ENCODE data around the gene SYNE1.

Gene SYNE1

GRCh38 chr6:152484806-152485205 lies 152.4 kb downstream of the SYNE1 start:
- TF ChIP-seq CTCF (IDR thresholded peaks at IDR 0.05), result no peak
- no peak overlapping the region for H2AFZ ChIP-seq
- no peak overlapping the region for H3K9ac ChIP-seq
- no peaks in the 10 kb centered on the region for H3K79me2 ChIP-seq
- no peak overlapping the region for H3K4me3 ChIP-seq (ENCODE audit: low read depth, low read length)
- no peaks in the 10 kb centered on the region for H3K9me3 ChIP-seq (ENCODE audit: control insufficient read depth, low read length)
- H3K4me2 ChIP-seq (ENCODE audit: low read length), result no peak overlapping the region
- no peaks in the 10 kb centered on the region for H3K4me1 ChIP-seq
- no peaks in the 10 kb centered on the region for H3K27me3 ChIP-seq (ENCODE audit: control insufficient read depth, insufficient read depth, low read length)
- no peaks in the 10 kb centered on the region for H3K36me3 ChIP-seq (ENCODE audit: control insufficient read depth, insufficient read depth, low read length)
- H3K27ac ChIP-seq, result no peak overlapping the region

- Histone ChIP-seq H2AFZ (no peak overlapping the region), H3K79me2 (no peaks in the 10 kb centered on the region), H3K36me3 (ENCODE audit: control insufficient read depth, insufficient read depth, low read length) (no peaks in the 10 kb centered on the region), H3K4me1 (no peaks in the 10 kb centered on the region), H3K4me3 (ENCODE audit: low read depth, low read length) (no peak overlapping the region), H3K4me2 (ENCODE audit: low read length) (no peak overlapping the region), H3K9me3 (ENCODE audit: control insufficient read depth, low read length) (no peaks in the 10 kb centered on the region), H3K27ac (no peak overlapping the region), H3K27me3 (ENCODE audit: control insufficient read depth, insufficient read depth, low read length) (no peaks in the 10 kb centered on the region), H3K9ac (no peak overlapping the region)
- TF ChIP-seq CTCF (IDR thresholded peaks at IDR 0.05), result no peak
These were observed 154.9 kb downstream of the SYNE1 start for GRCh38 chr6:152482289-152482688.

- Histone ChIP-seq H3K9me3 (ENCODE audit: control insufficient read depth, low read length) (no peaks in the 10 kb centered on the region), H3K4me3 (ENCODE audit: low read depth, low read length) (no peak overlapping the region), H3K4me1 (no peaks in the 10 kb centered on the region), H3K9ac (no peak overlapping the region), H3K27ac (no peak overlapping the region), H2AFZ (no peak overlapping the region), H3K4me2 (ENCODE audit: low read length) (no peak overlapping the region), H3K36me3 (ENCODE audit: control insufficient read depth, insufficient read depth, low read length) (no peaks in the 10 kb centered on the region), H3K79me2 (no peaks in the 10 kb centered on the region), H3K27me3 (ENCODE audit: control insufficient read depth, insufficient read depth, low read length) (no peaks in the 10 kb centered on the region)
- no peak for TF ChIP-seq CTCF (IDR thresholded peaks at IDR 0.05)
These were observed 158.7 kb downstream of the SYNE1 start for GRCh38 chr6:152478377-152479010.

- H3K4me2 ChIP-seq (ENCODE audit: low read length), result no peak overlapping the region
- H3K9me3 ChIP-seq (ENCODE audit: control insufficient read depth, low read length), result no peaks in the 10 kb centered on the region
- H3K36me3 ChIP-seq (ENCODE audit: control insufficient read depth, insufficient read depth, low read length), result no peaks in the 10 kb centered on the region
- no peak overlapping the region for H3K27ac ChIP-seq
- H3K4me1 ChIP-seq, result no peaks in the 10 kb centered on the region
- H3K79me2 ChIP-seq, result no peaks in the 10 kb centered on the region
- no peak for TF ChIP-seq CTCF (IDR thresholded peaks at IDR 0.05)
- H3K4me3 ChIP-seq (ENCODE audit: low read depth, low read length), result no peak overlapping the region
- H3K9ac ChIP-seq, result no peak overlapping the region
- H2AFZ ChIP-seq, result no peak overlapping the region
- H3K27me3 ChIP-seq (ENCODE audit: control insufficient read depth, insufficient read depth, low read length), result no peaks in the 10 kb centered on the region
These were observed 162.8 kb downstream of the SYNE1 start for GRCh38 chr6:152474354-152474753.

GRCh38 chr6:152472325-152472724 lies 164.8 kb downstream of the SYNE1 start:
- no peaks in the 10 kb centered on the region for H3K4me1 ChIP-seq
- H3K9ac ChIP-seq, result no peak overlapping the region
- H3K36me3 ChIP-seq (ENCODE audit: control insufficient read depth, insufficient read depth, low read length), result no peaks in the 10 kb centered on the region
- H3K27ac ChIP-seq, result no peak overlapping the region
- TF ChIP-seq CTCF (IDR thresholded peaks at IDR 0.05), result no peak
- H3K27me3 ChIP-seq (ENCODE audit: control insufficient read depth, insufficient read depth, low read length), result no peaks in the 10 kb centered on the region
- no peak overlapping the region for H3K4me3 ChIP-seq (ENCODE audit: low read depth, low read length)
- H3K9me3 ChIP-seq (ENCODE audit: control insufficient read depth, low read length), result no peaks in the 10 kb centered on the region
- H3K4me2 ChIP-seq (ENCODE audit: low read length), result no peak overlapping the region
- no peak overlapping the region for H2AFZ ChIP-seq
- no peaks in the 10 kb centered on the region for H3K79me2 ChIP-seq
